BLaER1 treated with 17β-estradiol and CSF1 and Interleukin-3, amounts not matched to agents 10 nM and 100 nM (cell line): ENCODE measurements around the gene SULT1C3.
A peak's percentile ranks its signal among the peaks of the same experiment; 100 is the strongest.

Experiments
- H3K27ac ChIP-seq, 11 experiments: shearing (Covaris generic); formaldehyde crosslinking; 2 replicates each; pipeline ENCODE4 v1.8.1; 2022
- H3K27me3 ChIP-seq, 11 experiments: shearing (Covaris generic); formaldehyde crosslinking; 2 replicates each; pipeline ENCODE4 v1.8.1; 2022
- H3K36me3 ChIP-seq, 11 experiments: shearing (Covaris generic); formaldehyde crosslinking; 2 replicates each; pipeline ENCODE4 v1.8.1; 2022
- H3K4me1 ChIP-seq, 10 experiments: shearing (Covaris generic); formaldehyde crosslinking; 2 replicates each; pipeline ENCODE4 v1.8.1; 2022
- H3K4me2 ChIP-seq, 11 experiments: shearing (Covaris generic); formaldehyde crosslinking; 2 replicates each; pipeline ENCODE4 v1.8.1; 2022
- H3K4me3 ChIP-seq, 10 experiments: shearing (Covaris generic); formaldehyde crosslinking; 2 replicates each; pipeline ENCODE4 v1.8.1; 2022
- H3K9ac ChIP-seq, 11 experiments: shearing (Covaris generic); formaldehyde crosslinking; 2 replicates each; pipeline ENCODE4 v1.8.1; 2022
- H3K9me3 ChIP-seq, 11 experiments: shearing (Covaris generic); formaldehyde crosslinking; replicated peaks in 1 of 11; 2 replicates each; pipeline ENCODE4 v1.8.1; 2022
- H4K20me1 ChIP-seq, 11 experiments: shearing (Covaris generic); formaldehyde crosslinking; 2 replicates each; pipeline ENCODE4 v1.8.1; 2022
- Cebpa-rat ChIP-seq, 11 experiments: shearing (Covaris generic); IDR thresholded peaks; 2 replicates each; pipeline ENCODE4 v1.8.1; 2022

SULT1C3 gene

GRCh38 chr2:108304975-108305374 lies 65.2 kb downstream of the SULT1C3 start:
- Histone ChIP-seq H3K4me3 (no peak overlapping the region), H3K27me3 (no peaks in the 10 kb centered on the region), H3K9me3 (no peaks in the 10 kb centered on the region), H3K4me1 (peaks cover 0 to 16% (median 8%) of the 10 kb centered on the region in 10 experiments; a peak in 12 of 20 replicates), H3K36me3 (no peaks in the 10 kb centered on the region), H3K27ac (no peak overlapping the region), H3K4me2 (peak overlapping the region in 6 of 11 experiments; percentile 5 to 46 (median 30); a peak in 8 of 22 replicates), H3K9ac (no peak overlapping the region), H4K20me1 (no peaks in the 10 kb centered on the region)
- TF ChIP-seq Cebpa-rat (IDR thresholded peaks at IDR 0.05) = no peak

DNA sequence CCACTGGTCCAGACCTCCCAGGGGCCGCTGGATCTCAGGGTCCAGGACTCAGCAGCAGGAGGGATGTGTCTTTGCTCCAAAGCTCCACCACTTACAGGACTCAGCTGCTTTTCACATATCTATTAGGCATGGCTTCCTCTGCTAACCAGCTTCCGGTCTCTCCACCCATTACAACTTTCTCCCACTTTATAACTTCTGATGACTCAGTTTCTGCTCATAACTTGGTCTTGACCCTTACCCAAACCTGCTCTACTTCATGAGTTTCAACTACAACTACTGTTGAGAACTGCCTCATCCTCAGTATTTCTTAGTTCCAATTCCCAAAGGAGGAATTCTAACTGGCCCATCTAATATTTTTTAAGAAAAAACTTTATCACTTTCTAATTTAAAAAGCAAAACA lies 66.1 kb downstream of the SULT1C3 start:
- no peaks in the 10 kb centered on the region for H3K36me3 ChIP-seq
- H3K9ac ChIP-seq = no peak overlapping the region
- peaks cover 0 to 16% (median 8%) of the 10 kb centered on the region in 10 experiments; a peak in 12 of 20 replicates for H3K4me1 ChIP-seq
- H3K9me3 ChIP-seq = no peaks in the 10 kb centered on the region
- no peak for TF ChIP-seq Cebpa-rat (IDR thresholded peaks at IDR 0.05)
- H3K27ac ChIP-seq = no peak overlapping the region
- H4K20me1 ChIP-seq = no peaks in the 10 kb centered on the region
- no peak overlapping the region for H3K4me2 ChIP-seq
- H3K27me3 ChIP-seq = no peaks in the 10 kb centered on the region
- H3K4me3 ChIP-seq = no peak overlapping the region

GRCh38 chr2:108309903-108310302 lies 70.1 kb downstream of the SULT1C3 start:
- Histone ChIP-seq H3K27me3 (no peaks in the 10 kb centered on the region), H3K36me3 (no peaks in the 10 kb centered on the region), H3K4me3 (no peak overlapping the region), H3K9ac (no peak overlapping the region), H3K27ac (no peak overlapping the region), H3K9me3 (peaks cover 5 to 15% (median 9%) of the 10 kb centered on the region in 11 experiments; a peak in 16 of 22 replicates), H4K20me1 (no peaks in the 10 kb centered on the region), H3K4me2 (no peak overlapping the region), H3K4me1 (peaks cover 0 to 4% (median 4%) of the 10 kb centered on the region in 10 experiments; a peak in 10 of 20 replicates)
- no peak for TF ChIP-seq Cebpa-rat (IDR thresholded peaks at IDR 0.05)
